Thyroid gland (tissue), 4 donors: ENCODE data around the gene PHPT1. TPM values are rescaled to one million over a fixed set of nuclear protein-coding genes. Genes with fewer than 3 reads are reported as not detected.

Experiments used
- DNase-seq, 2 donors: peaks; one replicate each; pipeline ENCODE4 v3.0.0-alpha.2; 2019
- H3K27ac ChIP-seq, 3 donors: fragments of 200-600 bp; sonication (generic); 1 replicate in 2 of 3; 2 replicates in 1 of 3; pipeline ENCODE4 v1.5.1; 2016 to 2019; ENCODE audit warnings: mild to moderate bottlenecking in 1 of 3, moderate library complexity in 1 of 3
- H3K27me3 ChIP-seq: fragments of 200-600 bp; sonication (generic); one replicate; pipeline ENCODE4 v1.5.1; 2019
- H3K36me3 ChIP-seq, 2 donors: fragments of 200-600 bp; sonication (generic); one replicate each; pipeline ENCODE4 v1.5.1; 2016 to 2019
- H3K4me1 ChIP-seq, 2 donors: fragments of 200-600 bp; sonication (generic); one replicate each; pipeline ENCODE4 v1.5.1; 2017 to 2019
- H3K4me3 ChIP-seq, 3 donors: fragments of 200-600 bp; sonication (generic); replicated peaks in 1 of 3; 1 replicate in 2 of 3; 2 replicates in 1 of 3; pipeline ENCODE4 v1.5.1; 2016; ENCODE audit warnings: mild to moderate bottlenecking in 1 of 3
- H3K9me3 ChIP-seq: fragments of 200-600 bp; sonication (generic); one replicate; pipeline ENCODE4 v1.5.1; 2017
- CTCF ChIP-seq, 6 experiments: fragments of 200-600 bp in 3 of 6; fragments of 450-650 bp in 3 of 6; sonication (generic) in 3 of 6; IDR thresholded peaks; one replicate each; pipeline ENCODE4 v1.5.1; 2016 to 2019; ENCODE audit warnings: antibody characterized with exemption in 6 of 6, mild to moderate bottlenecking in 2 of 6, inconsistent platforms in 1 of 6, moderate library complexity in 1 of 6
- POLR2A ChIP-seq, 2 donors: fragments of 450-650 bp; IDR thresholded peaks; one replicate each; pipeline ENCODE4 v1.6.1; 2017; ENCODE audit warnings: antibody characterized with exemption in 2 of 2, mild to moderate bottlenecking in 2 of 2, moderate library complexity in 1 of 2
- WGBS, 2 donors: methylation state at CpG; one replicate each; pipeline ENCODE4 v1.1.5; 2017; 5-methylcytosine and 5-hydroxymethylcytosine counted together
- intact Hi-C: fragments of 100-400 bp; cut with DNase I; formaldehyde crosslinking; loops from one replicate; pipeline ENCODE4 v1.15.1; 2023
- total RNA-seq, 4 donors: library from RNA; depleted of rRNA; stranded (reverse); fragments of >200 nt; gene quantifications; one replicate each; pipeline ENCODE4 v1.2.3, GENCODE V29; 2016

The PHPT1 gene
- total RNA-seq, 4 donors from 2014 or later = 79.4 to 174 (median 115) TPM

- 87 to 92% methylated on average over 5 to 15 of the region's 23 CpGs for WGBS, 2 donors
- Histone ChIP-seq H3K27ac (no peak overlapping the region), H3K4me1 (peaks cover 14 to 27% of the 10 kb centered on the region in 2 donors), H3K27me3 (no peaks in the 10 kb centered on the region), H3K36me3 (peaks cover 7 to 10% of the 10 kb centered on the region in 2 donors), H3K9me3 (no peaks in the 10 kb centered on the region), H3K4me3 (no peak overlapping the region)
- no peak for TF ChIP-seq CTCF (IDR thresholded peaks at IDR 0.05)
- TF ChIP-seq POLR2A (IDR thresholded peaks at IDR 0.05) = no peak
- DNase-seq = no peak
- intact Hi-C loops = no loop called here
Measured at GRCh38 chr9:136854842-136855460, 5.7 kb downstream of the PHPT1 start.

DNA sequence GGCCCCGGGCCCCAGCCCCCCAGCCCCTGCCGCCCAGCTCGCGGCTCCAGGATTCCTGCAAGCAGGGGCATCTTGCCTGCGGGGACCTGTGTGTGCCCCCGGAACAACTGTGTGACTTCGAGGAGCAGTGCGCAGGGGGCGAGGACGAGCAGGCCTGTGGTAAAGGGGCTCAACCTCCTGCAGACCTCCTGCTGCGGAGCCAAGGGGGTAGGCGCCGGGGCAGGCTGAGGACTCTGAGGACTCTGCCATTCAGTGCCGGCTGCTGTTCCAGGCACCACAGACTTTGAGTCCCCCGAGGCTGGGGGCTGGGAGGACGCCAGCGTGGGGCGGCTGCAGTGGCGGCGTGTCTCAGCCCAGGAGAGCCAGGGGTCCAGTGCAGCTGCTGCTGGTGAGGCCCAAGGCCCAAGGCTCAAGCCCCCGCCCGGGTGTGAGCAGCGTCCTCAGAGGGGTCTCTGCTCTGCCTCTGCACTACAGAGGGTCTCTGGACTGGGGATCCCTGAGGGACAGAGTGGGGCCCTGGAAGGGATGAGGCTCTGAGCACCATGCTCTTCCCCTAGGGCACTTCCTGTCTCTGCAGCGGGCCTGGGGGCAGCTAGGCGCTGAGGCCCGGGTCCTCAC, 6.4 kb downstream of the PHPT1 start:
- intact Hi-C loops = no loop called here
- Histone ChIP-seq H3K27ac (no peak overlapping the region), H3K9me3 (no peaks in the 10 kb centered on the region), H3K27me3 (no peaks in the 10 kb centered on the region), H3K36me3 (peaks cover 7 to 8% of the 10 kb centered on the region in 2 donors), H3K4me1 (peaks cover 8 to 21% of the 10 kb centered on the region in 2 donors), H3K4me3 (no peak overlapping the region)
- 73 to 92% methylated on average over 6 to 7 of the region's 26 CpGs for whole genome bisulfite sequencing, 2 donors
- TF ChIP-seq CTCF (IDR thresholded peaks at IDR 0.05) (no peak), POLR2A (IDR thresholded peaks at IDR 0.05) (no peak)
- DNase-seq = no peak

DNA sequence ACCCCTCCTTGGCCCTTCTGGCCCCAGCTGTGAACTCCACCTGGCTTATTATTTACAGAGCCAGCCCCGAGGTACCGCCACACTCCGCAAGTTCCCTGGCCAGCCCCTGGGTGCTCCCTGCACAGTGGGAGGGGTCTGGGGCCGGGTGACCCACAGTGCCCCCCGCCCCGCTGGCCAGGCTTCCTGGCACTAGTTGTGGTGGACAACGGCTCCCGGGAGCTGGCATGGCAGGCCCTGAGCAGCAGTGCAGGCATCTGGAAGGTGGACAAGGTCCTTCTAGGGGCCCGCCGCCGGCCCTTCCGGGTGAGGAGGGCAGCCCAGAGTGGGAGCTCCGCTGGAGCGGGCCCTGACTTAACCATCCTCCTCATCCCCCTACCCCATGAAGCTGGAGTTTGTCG, 6.9 kb downstream of the PHPT1 start:
- DNase-seq = no peak
- 59% methylated on average over 5 of the region's 15 CpGs; no CpG with 5 or more reads in 1 of the 2 donors for WGBS, 2 donors
- intact Hi-C loops = no loop called here
- H3K4me1 ChIP-seq = peaks cover 8 to 18% of the 10 kb centered on the region in 2 donors
- TF ChIP-seq POLR2A (IDR thresholded peaks at IDR 0.05) = no peak
- no peak for TF ChIP-seq CTCF (IDR thresholded peaks at IDR 0.05)
- no peak overlapping the region for H3K4me3 ChIP-seq
- H3K9me3 ChIP-seq = no peaks in the 10 kb centered on the region
- H3K27ac ChIP-seq = no peak overlapping the region
- H3K36me3 ChIP-seq = peaks cover 3 to 5% of the 10 kb centered on the region in 2 donors
- no peaks in the 10 kb centered on the region for H3K27me3 ChIP-seq

DNA sequence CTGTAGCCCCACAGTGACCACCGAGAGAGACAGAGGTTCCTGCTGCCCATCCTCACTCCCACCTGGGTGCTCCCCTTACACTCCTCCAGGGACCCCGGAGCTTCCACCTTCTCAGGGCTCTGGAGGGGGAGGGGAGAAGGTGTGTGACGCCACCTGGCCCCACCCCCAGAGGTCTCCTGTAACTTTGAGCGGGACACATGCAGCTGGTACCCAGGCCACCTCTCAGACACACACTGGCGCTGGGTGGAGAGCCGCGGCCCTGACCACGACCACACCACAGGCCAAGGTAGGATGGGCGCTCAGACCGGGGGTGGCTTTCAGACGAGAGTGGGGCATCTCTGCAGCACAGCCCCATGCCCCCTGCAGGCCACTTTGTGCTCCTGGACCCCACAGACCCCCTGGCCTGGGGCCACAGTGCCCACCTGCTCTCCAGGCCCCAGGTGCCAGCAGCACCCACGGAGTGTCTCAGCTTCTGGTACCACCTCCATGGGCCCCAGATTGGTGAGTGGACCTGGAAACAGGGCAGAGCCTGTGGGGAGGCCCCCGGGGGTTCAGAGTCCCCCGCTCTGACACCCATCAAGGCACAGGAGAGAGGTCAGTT, 7.4 kb downstream of the PHPT1 start:
- no peak for DNase-seq
- TF ChIP-seq CTCF (IDR thresholded peaks at IDR 0.05) = no peak
- TF ChIP-seq POLR2A (IDR thresholded peaks at IDR 0.05) = no peak
- Histone ChIP-seq H3K4me1 (peaks cover 8 to 18% of the 10 kb centered on the region in 2 donors), H3K4me3 (no peak overlapping the region), H3K27me3 (no peaks in the 10 kb centered on the region), H3K9me3 (no peaks in the 10 kb centered on the region), H3K27ac (no peak overlapping the region), H3K36me3 (peaks cover 6% of the 10 kb centered on the region in 2 donors)
- WGBS, 2 donors = 80 to 91% methylated on average over 9 to 11 of the region's 14 CpGs
- intact Hi-C loops = no loop called here

- intact Hi-C loops = no loop called here
- Histone ChIP-seq H3K4me1 (peaks cover 8 to 18% of the 10 kb centered on the region in 2 donors), H3K27me3 (no peaks in the 10 kb centered on the region), H3K27ac (no peak overlapping the region), H3K9me3 (no peaks in the 10 kb centered on the region), H3K36me3 (peaks cover 8 to 11% of the 10 kb centered on the region in 2 donors), H3K4me3 (no peak overlapping the region)
- no peak for DNase-seq
- WGBS, 2 donors = 87 to 94% methylated on average over 4 to 7 of the region's 19 CpGs
- no peak for TF ChIP-seq CTCF (IDR thresholded peaks at IDR 0.05)
- no peak for TF ChIP-seq POLR2A (IDR thresholded peaks at IDR 0.05)
Measured at GRCh38 chr9:136857166-136857565, 8.0 kb downstream of the PHPT1 start.
